CD4-positive, alpha-beta T cell treated with Interleukin-17A for 4 hours (primary cell): ENCODE data around the gene HNRNPA2B1.

Experiments used
- DNase-seq: peaks from one replicate; pipeline ENCODE4 v3.0.0-alpha.2; 2020; ENCODE audit warnings: mixed read lengths

The HNRNPA2B1 gene

GRCh38 chr7:26200444-26201246 lies at the start of gene HNRNPA2B1:
HNRNPA2B1 (minus strand) TSS chr7:26200746; CDS start chr7:26200577, 169 bp downstream.
- DNase-seq = peak; percentile 98

GRCh38 chr7:26250239-26250638 lies 49.7 kb upstream of the HNRNPA2B1 start:
- DNase-seq = no peak

- DNase-seq = no peak
These were observed 44.6 kb upstream of the HNRNPA2B1 start for GRCh38 chr7:26245150-26245549.

GRCh38 chr7:26238032-26238431 lies 37.5 kb upstream of the HNRNPA2B1 start:
- DNase-seq = no peak

GRCh38 chr7:26237035-26237807 lies 36.7 kb upstream of the HNRNPA2B1 start:
- DNase-seq = no peak

- DNase-seq = no peak
These were observed 33.5 kb upstream of the HNRNPA2B1 start for GRCh38 chr7:26233902-26234511.

GRCh38 chr7:26227987-26228386 lies 27.4 kb upstream of the HNRNPA2B1 start:
- no peak for DNase-seq

- no peak for DNase-seq
These were observed 23.8 kb upstream of the HNRNPA2B1 start for GRCh38 chr7:26224359-26224758.

- no peak for DNase-seq
These were observed 15.5 kb upstream of the HNRNPA2B1 start for GRCh38 chr7:26216049-26216448.

- no peak for DNase-seq
These were observed 13.4 kb upstream of the HNRNPA2B1 start for GRCh38 chr7:26213807-26214515.

- no peak for DNase-seq
These were observed 12.6 kb upstream of the HNRNPA2B1 start for GRCh38 chr7:26212921-26213718.

GRCh38 chr7:26208040-26208439 lies 7.5 kb upstream of the HNRNPA2B1 start:
- no peak for DNase-seq

GRCh38 chr7:26203016-26203415 lies 2.5 kb upstream of the HNRNPA2B1 start:
- DNase-seq = no peak

GRCh38 chr7:26202019-26202990 lies 1.8 kb upstream of the HNRNPA2B1 start:
- DNase-seq = peak; percentile 76

- DNase-seq = peak; percentile 91
These were observed 887 bp upstream of the HNRNPA2B1 start, which contains the start of gene CBX3 for GRCh38 chr7:26201247-26202018. CBX3 (plus strand) TSS chr7:26201745; CDS start chr7:26202999, 1,254 bp downstream.

GRCh38 chr7:26200038-26200443 lies 505 bp downstream of the HNRNPA2B1 start:
- DNase-seq = peak; percentile 80

GRCh38 chr7:26199301-26200037 lies 1.1 kb downstream of the HNRNPA2B1 start:
- peak; percentile 77 for DNase-seq

- no peak for DNase-seq
These were observed 1.8 kb downstream of the HNRNPA2B1 start for GRCh38 chr7:26198781-26199169.

- DNase-seq = peak; percentile 23
These were observed 2.3 kb downstream of the HNRNPA2B1 start for GRCh38 chr7:26198133-26198780.
